ENCODE data around the gene FRS2.

DNA sequence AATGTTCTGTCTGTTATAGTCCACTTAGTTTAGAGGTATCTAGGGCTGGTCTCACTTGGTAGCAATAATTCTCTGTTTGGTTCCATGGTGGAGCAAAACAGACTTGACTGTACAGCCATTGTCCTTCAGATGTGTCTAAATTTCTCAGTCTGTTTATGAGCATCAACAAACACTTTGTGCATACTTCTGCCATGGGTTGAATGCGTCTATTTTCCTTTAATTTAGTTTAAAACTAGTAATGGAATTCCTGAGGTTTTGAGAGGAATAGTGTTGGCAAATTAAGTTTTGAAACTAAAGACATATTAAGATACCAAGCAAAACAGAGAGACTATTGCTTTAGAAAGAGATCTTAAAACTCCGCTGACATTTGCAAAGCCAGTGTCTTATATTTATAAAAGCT, 22.6 kb downstream of the FRS2 start:
- TF ChIP-seq RAD21 (conservative IDR thresholded peaks at IDR 0.05), result no peak
- no peak for TF ChIP-seq TAF1 (IDR thresholded peaks at IDR 0.05; ENCODE audit: low read depth)
- TF ChIP-seq CTCF (IDR thresholded peaks at IDR 0.05; ENCODE audit: poor library complexity, severe bottlenecking), result no peak
- no peak for TF ChIP-seq POLR2AphosphoS5 (IDR thresholded peaks at IDR 0.05)

Measured in neural cell (in vitro differentiated cells).